DMS 273 treated with DMSO at 0.1 percent for 48 hours (cell line): ENCODE results near the gene SETD6.
"Not testable (repeated sequence)": the region's sequence is repeated elsewhere in the genome, so short reads cannot be mapped to it uniquely, and the experiment has no call there.

Experiments
- DNase-seq: peaks from one replicate; lab custom pipeline; 2025; lab: John Stamatoyannopoulos, UW

SETD6 gene

DNA sequence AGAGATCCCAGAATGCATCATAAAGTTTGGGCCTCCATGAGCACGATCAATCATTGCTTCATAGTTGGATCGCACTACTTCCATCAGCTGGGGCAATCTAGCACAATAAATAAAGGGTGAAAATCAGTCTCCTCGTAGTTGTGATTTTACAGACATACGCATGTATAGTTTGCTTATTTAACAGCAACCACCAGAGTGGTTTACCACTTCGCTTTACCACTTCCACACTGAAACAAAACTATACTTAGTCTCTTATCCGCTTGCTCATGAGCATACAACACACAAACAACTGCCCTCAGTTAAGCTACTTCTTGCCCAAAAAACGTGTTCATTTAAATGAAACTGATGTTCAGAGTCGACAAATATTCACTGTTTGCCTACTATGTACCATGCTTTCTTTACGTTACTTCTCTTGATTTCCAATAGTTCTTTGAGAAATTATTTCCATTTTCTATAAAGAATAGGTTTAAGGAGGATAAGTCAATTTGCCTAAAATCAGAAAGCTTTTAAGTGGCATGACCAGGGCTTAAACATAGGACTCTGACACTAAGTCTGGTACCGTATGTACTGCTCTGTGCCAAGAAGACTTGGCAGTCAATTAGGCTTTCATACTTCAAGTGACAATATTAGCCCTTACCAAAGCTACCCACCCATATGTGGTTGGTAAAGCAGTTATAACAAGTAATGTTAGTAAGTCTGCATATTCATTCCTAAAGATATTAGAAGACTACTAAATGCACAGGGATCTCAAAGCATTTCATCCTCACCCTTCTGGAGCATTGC is 22.0 kb downstream of the SETD6 start:
- DNase-seq: no peak

DNA sequence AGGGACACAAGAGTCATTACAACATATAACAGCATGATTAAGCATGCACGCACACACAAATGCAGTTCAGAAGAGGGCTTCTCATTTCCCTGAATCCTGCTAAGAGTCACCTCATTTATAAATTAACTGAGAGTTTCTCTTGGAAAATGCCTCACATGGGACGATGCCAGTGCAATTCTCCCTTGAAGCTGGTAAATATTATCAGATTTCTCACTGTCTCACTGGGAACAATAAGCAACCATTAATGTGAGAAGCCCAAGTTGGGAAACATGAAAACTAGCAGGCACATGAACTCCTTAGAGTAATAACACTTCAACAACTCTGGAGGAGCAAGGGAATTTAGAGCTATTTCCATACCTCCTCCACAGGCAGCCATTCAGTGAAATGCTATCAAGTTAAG is 26.4 kb downstream of the SETD6 start:
- no peak for DNase-seq

DNA sequence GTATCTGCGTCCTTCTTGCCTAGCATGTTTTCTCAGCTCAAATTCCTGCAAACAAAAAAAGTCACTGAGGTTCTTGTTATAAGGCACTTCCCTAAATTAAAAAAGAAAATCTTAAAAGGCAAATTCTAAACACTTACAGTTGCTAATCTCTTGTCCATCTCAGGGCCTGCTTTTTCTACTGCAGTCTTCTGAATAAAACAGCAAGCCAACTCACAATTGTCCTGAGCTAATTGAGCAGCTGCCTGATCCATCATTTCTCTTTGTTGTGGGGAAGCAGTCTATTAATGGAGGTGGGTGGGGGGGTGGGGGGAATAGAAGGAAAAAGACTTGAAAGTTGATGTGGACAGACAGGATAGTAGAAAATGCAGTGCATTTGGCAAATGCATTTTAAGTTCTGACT is 27.0 kb downstream of the SETD6 start:
- no peak for DNase-seq

DNA sequence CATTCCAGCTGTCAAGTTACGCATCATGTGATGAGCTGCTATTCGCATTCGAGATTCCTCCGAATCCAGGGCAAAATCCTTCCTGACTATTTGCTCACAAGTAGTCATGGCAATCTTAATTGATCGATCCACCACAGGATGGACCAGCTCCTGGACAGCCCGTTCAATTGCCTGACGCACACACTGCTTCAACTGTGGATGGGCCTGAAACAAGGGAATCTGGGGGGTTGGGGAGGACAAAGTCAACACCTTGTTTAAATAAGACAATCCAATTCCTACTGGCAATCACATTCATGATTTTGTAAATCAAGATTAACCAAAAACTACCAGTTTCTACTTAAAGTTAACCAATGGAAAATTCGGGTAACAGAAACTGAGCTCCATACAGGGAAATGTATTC is 28.4 kb downstream of the SETD6 start:
- DNase-seq: no peak

DNA sequence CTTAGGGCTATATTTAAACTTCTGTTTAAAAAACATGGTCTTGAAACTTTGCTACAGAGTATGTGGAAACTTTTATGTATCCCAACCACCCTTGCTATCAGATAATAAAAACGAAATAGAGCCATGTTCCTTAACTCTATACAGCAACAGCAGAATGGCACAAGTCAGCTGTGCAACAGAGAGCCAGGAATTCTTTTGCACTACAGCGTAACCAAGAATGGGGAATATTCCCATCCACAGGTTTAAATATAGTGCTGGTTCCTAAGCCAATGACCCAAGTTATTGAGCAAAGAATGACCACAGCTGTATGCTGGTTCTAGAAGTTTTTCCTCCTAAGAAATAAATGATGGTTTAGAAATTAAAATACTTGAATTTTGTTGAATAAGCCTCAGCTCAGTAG is 33.1 kb downstream of the SETD6 start:
- no peak for DNase-seq

DNA sequence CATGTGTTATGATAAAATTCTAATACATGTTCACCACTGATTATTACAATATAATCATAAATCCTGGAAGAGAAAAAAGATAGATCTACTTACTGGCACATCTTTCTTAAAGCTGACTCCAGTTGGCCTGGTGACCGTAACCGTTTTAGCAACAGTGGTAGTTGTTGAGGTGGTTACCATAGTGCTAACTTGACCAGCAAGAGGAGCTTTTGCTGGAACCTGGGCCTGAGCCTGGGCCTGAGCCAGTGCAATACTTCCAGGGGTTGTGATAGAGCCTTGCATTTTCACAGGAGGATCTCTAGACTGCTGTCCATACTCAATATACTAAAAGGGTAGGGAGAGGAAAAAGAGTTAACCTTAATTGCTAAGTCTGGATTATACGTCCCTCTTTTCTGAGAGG is 36.2 kb downstream of the SETD6 start:
- DNase-seq: no peak

DNA sequence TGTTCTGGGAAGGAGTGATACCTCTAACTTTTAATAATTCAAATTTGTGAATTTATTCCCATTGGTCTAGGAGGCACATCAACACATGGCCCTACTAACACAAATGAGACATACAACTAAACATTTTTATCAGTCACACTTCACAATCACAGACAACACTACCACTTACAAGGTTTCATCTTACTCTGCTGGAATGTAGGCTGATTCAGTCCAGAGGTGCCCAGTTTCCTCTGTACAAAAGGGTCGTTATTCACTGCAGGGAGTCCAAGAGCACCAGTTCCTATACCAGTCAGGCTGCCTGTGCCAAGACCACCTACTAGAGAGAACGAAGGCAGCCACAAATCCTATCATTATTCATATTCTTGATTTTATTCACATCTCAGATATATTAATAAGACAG is 41.4 kb downstream of the SETD6 start:
- DNase-seq: no peak

DNA sequence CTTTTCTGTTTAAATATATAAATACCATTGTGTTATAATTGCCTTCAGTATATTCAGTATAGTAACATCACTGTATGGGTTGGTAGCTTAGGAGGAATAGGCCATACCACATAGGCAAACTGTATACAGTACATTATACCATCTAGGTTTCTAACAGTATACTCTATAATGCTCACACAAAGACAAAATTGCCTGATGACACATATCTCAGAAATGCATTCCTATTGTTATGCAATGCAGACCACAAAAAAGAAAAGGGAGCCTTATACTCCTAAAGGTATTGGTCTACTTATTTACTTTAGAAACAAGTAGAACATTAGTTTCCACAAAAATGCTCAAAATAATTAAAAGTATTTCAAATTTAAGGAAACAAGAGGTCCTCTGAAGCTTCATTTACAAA is 47.9 kb downstream of the SETD6 start:
- DNase-seq: no peak

DNA sequence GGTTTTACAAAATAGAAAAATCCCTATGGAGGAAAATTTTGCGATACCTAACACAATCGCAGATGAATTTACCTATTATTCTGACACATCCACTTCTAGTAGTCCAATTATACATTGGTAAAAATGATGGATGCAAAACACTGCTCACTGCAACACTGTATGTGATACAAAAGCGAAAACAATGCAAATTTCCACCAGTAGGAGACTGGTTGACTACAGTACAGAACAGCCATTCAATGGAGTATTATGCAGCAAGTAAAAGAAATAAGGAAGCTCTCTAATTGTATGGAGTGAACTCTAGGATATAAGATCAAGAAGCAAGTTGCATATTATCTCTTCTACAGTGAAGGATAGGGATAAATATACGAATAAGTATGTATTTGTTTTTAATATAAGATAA is 48.5 kb downstream of the SETD6 start:
- no peak for DNase-seq

DNA sequence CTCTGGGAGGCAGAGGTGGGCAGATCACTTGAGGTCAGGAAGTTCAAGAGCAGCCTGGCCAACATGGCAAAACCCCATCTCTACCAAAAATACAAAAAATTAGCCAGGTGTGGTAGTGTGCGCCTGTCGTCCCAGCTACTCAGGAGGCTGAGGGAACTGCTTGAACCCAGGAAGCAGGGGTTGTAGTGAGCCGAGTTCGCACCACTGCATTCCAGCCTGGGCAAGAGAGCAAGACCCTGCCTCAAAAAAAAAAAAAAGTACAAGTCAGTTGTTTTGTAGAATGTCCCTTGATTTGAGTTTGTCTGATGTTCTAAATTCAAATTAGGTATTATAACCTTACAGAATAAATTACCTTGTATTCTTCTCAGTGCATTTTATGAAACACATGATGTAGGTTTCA is 50.4 kb downstream of the SETD6 start:
- not testable (repeated sequence) for DNase-seq
